ENCODE results near the gene CPNE1.

The CPNE1 gene

DNA sequence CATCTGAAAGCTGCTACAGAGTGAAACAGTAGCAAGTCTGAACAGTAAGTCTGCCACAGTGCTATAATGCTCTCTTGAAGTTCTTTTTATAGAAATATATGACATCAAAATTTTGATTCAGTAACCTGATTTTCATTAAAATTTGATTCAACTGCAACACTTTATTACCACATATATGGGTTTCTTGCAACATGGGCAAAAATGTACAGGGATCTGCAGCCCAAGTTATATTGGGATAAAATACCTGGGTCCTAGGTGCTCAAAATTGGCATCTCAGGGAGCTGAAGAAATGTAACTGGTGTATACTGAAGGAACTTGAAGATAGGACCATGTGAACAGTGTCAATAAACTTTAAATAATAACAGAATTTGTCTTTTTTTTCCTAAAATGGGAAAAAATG is 45.3 kb upstream of the CPNE1 start:
- TF ChIP-seq, protein P1, sequence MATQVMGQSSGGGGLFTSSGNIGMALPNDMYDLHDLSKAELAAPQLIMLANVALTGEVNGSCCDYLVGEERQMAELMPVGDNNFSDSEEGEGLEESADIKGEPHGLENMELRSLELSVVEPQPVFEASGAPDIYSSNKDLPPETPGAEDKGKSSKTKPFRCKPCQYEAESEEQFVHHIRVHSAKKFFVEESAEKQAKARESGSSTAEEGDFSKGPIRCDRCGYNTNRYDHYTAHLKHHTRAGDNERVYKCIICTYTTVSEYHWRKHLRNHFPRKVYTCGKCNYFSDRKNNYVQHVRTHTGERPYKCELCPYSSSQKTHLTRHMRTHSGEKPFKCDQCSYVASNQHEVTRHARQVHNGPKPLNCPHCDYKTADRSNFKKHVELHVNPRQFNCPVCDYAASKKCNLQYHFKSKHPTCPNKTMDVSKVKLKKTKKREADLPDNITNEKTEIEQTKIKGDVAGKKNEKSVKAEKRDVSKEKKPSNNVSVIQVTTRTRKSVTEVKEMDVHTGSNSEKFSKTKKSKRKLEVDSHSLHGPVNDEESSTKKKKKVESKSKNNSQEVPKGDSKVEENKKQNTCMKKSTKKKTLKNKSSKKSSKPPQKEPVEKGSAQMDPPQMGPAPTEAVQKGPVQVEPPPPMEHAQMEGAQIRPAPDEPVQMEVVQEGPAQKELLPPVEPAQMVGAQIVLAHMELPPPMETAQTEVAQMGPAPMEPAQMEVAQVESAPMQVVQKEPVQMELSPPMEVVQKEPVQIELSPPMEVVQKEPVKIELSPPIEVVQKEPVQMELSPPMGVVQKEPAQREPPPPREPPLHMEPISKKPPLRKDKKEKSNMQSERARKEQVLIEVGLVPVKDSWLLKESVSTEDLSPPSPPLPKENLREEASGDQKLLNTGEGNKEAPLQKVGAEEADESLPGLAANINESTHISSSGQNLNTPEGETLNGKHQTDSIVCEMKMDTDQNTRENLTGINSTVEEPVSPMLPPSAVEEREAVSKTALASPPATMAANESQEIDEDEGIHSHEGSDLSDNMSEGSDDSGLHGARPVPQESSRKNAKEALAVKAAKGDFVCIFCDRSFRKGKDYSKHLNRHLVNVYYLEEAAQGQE (IDR thresholded peaks at IDR 0.05; ENCODE audit: insufficient read depth in 1 of 2, low read depth in 2 of 2, low read length in 2 of 2), result no peak
- TF ChIP-seq TAF1 (IDR thresholded peaks at IDR 0.05; ENCODE audit: borderline replicate concordance, insufficient read depth, low read length), result no peak
- TF ChIP-seq FOXP2 (optimal IDR thresholded peaks at IDR 0.05; ENCODE audit: borderline replicate concordance, extremely low read depth, extremely low read length, insufficient read depth), result no peak
- TF ChIP-seq SIN3A (IDR thresholded peaks at IDR 0.05; ENCODE audit: borderline replicate concordance, insufficient read depth, low read length), result no peak
- no peak for TF ChIP-seq POLR2AphosphoS5 (IDR thresholded peaks at IDR 0.05; ENCODE audit: low read depth, low read length)

DNA sequence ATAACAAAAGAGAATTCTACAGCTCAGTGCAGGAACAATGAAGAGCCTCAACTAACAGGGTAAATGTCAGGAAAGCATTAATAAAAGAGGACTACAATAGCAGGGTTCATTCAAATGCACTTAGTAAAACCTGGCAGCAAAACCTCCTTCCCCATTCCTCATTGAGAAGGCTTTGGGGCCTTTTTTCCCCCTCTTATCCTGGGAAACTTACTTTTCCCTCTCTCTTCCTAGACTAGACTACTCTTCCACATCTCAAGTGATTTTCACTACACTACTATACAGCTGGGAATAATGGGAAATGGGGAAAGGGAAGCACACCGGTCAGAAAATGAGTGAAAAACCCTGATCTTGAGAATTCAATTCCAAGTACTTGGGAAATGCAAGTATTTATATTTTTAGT is 44.6 kb upstream of the CPNE1 start:
- TF ChIP-seq POLR2AphosphoS5 (IDR thresholded peaks at IDR 0.05; ENCODE audit: low read depth, low read length) (peak; percentile 33; the same call in 1 of the 2 replicates), TAF1 (IDR thresholded peaks at IDR 0.05; ENCODE audit: borderline replicate concordance, insufficient read depth, low read length) (no peak)

DNA sequence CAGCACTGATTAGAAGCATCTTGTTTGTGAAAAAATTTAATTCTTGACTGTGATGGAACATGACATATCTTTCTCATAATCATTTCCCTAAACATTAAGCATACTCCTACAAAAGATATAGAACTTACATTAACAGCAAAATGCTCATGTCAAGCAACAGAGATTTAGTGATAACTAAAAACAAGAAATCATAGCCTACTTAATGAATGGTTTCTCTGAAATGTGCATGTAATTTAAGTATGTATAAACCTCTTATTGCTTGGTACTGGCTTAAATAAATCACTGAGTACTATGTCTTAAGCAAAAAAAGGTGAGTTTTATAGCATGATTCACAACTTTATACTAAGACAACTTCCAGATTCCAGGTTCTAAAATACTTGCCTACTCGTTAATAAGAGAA is 43.8 kb upstream of the CPNE1 start:
- TF ChIP-seq POLR2AphosphoS5 (IDR thresholded peaks at IDR 0.05; ENCODE audit: low read depth, low read length) (peak; percentile 58; the same call in 1 of the 2 replicates), TAF1 (IDR thresholded peaks at IDR 0.05; ENCODE audit: borderline replicate concordance, insufficient read depth, low read length) (no peak)

DNA sequence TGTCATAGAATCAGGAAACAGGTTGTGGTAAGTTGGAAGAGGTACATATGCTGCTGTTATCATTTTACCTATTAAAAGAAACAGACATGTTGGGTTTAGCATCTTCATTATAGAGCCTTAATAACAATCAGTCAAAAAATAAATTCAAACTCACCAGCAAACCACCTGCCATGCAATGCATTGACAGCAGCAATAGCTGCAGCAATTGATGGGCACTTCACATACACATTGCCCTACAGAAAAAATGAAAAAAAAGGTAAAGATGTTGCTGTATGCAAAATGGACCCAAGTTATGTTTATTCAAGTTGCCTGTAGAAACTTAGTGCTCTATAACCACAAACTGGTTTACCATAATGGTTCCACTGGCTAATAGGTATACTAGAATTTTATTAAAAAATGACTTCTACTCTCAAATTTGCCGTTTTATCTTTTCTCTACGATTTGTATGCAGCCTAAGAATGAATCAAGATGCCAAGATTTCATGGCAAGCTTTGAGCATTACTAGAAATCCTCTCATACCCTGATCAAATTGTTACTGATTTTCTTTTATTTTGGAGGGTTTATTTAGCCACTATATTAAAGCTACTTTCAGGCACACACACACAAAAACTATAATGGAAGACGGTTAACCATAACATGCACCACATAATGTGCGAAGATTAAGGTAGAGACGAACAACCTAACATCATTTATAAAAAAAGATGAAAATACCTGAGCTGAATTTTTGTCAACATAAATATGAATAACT is 40.0 kb upstream of the CPNE1 start:
- TF ChIP-seq TAF1 (IDR thresholded peaks at IDR 0.05; ENCODE audit: borderline replicate concordance, insufficient read depth, low read length), result no peak
- peak; percentile 61; the same call in 1 of the 2 replicates for TF ChIP-seq POLR2AphosphoS5 (IDR thresholded peaks at IDR 0.05; ENCODE audit: low read depth, low read length)
- no peak for TF ChIP-seq FOXP2 (optimal IDR thresholded peaks at IDR 0.05; ENCODE audit: borderline replicate concordance, extremely low read depth, extremely low read length, insufficient read depth)

DNA sequence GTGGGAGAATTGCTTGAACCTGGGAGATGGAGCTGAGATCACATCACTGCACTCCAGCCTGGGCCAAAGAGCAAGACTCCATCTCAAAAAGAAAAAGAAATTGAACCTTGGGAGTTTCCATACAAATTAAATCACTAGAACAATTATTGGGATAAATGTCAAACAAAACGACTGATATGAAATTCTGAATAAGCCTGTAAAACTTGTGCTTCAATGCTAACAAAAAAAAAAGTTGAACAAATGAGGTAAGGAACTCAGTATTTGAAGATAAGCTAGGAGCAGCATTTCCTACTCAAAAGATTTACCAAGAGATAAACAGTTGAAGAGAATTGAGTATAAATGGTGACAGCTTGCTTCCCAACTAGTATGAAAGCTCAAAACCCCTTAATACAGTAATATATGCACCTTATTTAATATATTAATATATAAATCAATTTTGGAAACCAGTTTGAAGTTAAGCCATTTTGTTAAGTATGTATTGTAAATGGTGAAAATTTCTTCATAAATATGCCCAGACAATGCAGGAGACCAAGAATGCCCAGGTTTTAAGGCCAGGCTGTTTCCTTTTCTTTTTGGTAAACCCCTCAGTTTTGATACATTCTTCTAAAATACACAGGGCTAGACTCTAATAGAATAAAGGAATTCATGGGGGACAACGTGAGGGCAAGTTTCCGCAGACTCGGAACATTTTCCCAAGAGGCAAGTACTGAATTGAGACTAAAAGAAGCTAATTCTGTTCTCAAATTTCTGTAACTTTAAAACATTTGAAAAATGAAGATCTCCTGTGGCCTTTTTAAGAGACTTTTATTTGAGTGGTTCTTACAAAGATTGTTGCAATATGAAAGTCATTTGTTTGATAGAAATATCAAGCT is 38.4 kb upstream of the CPNE1 start:
- no peak for TF ChIP-seq TAF1 (IDR thresholded peaks at IDR 0.05; ENCODE audit: borderline replicate concordance, insufficient read depth, low read length)
- TF ChIP-seq POLR2AphosphoS5 (IDR thresholded peaks at IDR 0.05; ENCODE audit: low read depth, low read length), result peak; percentile 48; the same call in 1 of the 2 replicates

DNA sequence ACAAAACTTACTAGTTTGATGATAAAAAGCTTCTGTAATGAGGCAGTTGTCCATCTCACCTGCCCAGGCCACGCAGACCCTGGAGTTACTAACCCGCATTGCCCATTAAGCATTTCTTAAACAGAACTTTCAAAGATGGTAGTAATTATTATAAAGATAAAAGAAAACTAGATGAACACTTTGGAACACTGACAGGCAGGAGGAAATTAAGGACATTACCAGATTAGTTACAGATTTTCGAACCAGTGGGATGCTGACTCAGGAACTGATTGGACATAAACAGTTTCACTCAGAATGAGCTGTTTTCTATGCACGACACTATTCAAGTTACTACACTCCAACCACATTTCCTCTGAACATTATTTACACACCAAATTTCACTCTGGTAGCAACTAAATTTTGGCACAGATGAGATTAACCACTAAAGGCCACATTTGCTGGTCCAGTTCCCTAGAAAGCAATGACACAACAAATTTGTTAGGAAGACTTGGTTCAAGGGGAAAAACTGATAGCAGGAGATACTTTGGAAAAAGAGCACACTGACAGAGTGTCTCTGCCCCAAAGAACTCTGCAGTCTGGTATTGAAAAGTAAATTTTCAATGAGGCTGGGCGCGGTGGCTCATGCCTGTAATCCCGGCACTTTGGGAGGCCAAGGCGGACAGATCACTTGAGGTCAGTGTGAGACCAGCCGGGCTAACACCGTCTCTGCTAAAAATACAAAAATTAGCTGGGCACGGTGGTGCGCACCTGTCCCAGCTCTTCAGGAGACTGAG is 37.5 kb upstream of the CPNE1 start:
- TF ChIP-seq, protein P1 (IDR thresholded peaks at IDR 0.05; ENCODE audit: insufficient read depth in 1 of 2, low read depth in 2 of 2, low read length in 2 of 2), result no peak
- TF ChIP-seq FOXP2 (optimal IDR thresholded peaks at IDR 0.05; ENCODE audit: borderline replicate concordance, extremely low read depth, extremely low read length, insufficient read depth) (no peak), SIN3A (IDR thresholded peaks at IDR 0.05; ENCODE audit: borderline replicate concordance, insufficient read depth, low read length) (no peak), TAF1 (IDR thresholded peaks at IDR 0.05; ENCODE audit: borderline replicate concordance, insufficient read depth, low read length) (no peak), POLR2AphosphoS5 (IDR thresholded peaks at IDR 0.05; ENCODE audit: low read depth, low read length) (peak; percentile 11; the same call in 1 of the 2 replicates)

DNA sequence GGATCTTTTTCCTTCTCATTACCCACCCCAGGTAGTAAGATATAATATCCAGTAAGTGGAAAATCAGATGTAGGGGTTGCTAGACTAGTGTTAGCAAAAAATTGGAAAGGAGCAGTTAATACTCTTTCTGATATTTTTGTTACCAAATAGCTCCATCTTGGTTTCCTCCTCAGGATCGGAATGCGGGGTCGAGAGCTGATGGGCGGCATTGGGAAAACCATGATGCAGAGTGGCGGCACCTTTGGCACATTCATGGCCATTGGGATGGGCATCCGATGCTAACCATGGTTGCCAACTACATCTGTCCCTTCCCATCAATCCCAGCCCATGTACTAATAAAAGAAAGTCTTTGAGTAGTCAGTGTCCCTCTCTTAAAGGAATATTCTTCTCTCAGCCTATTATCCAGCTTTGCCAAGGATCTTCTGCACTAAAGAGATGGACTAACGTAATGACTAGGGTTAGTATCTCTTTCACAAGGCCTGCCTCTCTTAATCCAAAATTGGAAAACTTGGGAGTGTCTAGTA is 36.0 kb upstream of the CPNE1 start:
- TF ChIP-seq TAF1 (IDR thresholded peaks at IDR 0.05; ENCODE audit: borderline replicate concordance, insufficient read depth, low read length) (no peak), FOXP2 (optimal IDR thresholded peaks at IDR 0.05; ENCODE audit: borderline replicate concordance, extremely low read depth, extremely low read length, insufficient read depth) (no peak)

Data from PFSK-1 (cell line).